Fibroblast of pulmonary artery (primary cell): Measurements from ENCODE around the gene COX6A2.

Experiments used
- DNase-seq: peaks from one replicate; pipeline ENCODE4 v3.0.0-alpha.2; 2010; ENCODE audit warnings: low read depth
- H3K4me3 ChIP-seq: replicated peaks from 2 replicates; pipeline ENCODE4 v1.5.1; 2011; ENCODE audit warnings: low read depth, mild to moderate bottlenecking, control low read depth, low read length, moderate library complexity
- CTCF ChIP-seq: IDR thresholded peaks from 2 replicates; pipeline ENCODE4 v1.5.1; 2011; ENCODE audit warnings: mild to moderate bottlenecking, control low read depth, low read length, inconsistent platforms; ENCODE audit errors: missing control alignments

Gene COX6A2

GRCh38 chr16:31473264-31473984, 45.3 kb upstream of the COX6A2 start:
- no peak for TF ChIP-seq CTCF
- DNase-seq: no peak
- H3K4me3 ChIP-seq: no peak overlapping the region

GRCh38 chr16:31472709-31473203, 44.6 kb upstream of the COX6A2 start:
- peak; percentile 76 for TF ChIP-seq CTCF
- peak; percentile 96 for DNase-seq
- H3K4me3 ChIP-seq: peak overlapping the region; percentile 82

- peak within 1 kb of the TSS; percentile 82 for H3K4me3 ChIP-seq
- no peak for TF ChIP-seq CTCF
- peak; percentile 85 for DNase-seq
These were observed 43.9 kb upstream of the COX6A2 start, which contains the start of gene TGFB1I1 for GRCh38 chr16:31471875-31472708. Gene TGFB1I1, plus strand, starts transcription at chr16:31472152. Its CDS starts 37 bp downstream, at chr16:31472189.

GRCh38 chr16:31471241-31471874, 43.2 kb upstream of the COX6A2 start:
- peak overlapping the region; percentile 82 for H3K4me3 ChIP-seq
- no peak for DNase-seq
- no peak for TF ChIP-seq CTCF

- no peak for DNase-seq
- TF ChIP-seq CTCF: no peak
- no peak overlapping the region for H3K4me3 ChIP-seq
These were observed 42.5 kb upstream of the COX6A2 start for GRCh38 chr16:31470615-31471014.

GRCh38 chr16:31467858-31468257, 39.7 kb upstream of the COX6A2 start:
- DNase-seq: no peak
- H3K4me3 ChIP-seq: no peak overlapping the region
- TF ChIP-seq CTCF: no peak
